ENCODE measurements around the gene DCAF17. TPM values are rescaled to one million over a fixed set of nuclear protein-coding genes. Genes with fewer than 3 reads are reported as not detected.

DCAF17 gene, protein sequence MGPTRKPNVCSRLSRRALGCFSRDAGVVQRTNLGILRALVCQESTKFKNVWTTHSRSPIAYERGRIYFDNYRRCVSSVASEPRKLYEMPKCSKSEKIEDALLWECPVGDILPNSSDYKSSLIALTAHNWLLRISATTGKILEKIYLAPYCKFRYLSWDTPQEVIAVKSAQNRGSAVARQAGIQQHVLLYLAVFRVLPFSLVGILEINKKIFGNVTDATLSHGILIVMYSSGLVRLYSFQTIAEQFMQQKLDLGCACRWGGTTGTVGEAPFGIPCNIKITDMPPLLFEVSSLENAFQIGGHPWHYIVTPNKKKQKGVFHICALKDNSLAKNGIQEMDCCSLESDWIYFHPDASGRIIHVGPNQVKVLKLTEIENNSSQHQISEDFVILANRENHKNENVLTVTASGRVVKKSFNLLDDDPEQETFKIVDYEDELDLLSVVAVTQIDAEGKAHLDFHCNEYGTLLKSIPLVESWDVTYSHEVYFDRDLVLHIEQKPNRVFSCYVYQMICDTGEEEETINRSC
- 13.3 TPM for polyA plus RNA-seq (2013, experiment 1 of 2)
- polyA plus RNA-seq (2013, experiment 2 of 2), result 13.8 TPM

DNA sequence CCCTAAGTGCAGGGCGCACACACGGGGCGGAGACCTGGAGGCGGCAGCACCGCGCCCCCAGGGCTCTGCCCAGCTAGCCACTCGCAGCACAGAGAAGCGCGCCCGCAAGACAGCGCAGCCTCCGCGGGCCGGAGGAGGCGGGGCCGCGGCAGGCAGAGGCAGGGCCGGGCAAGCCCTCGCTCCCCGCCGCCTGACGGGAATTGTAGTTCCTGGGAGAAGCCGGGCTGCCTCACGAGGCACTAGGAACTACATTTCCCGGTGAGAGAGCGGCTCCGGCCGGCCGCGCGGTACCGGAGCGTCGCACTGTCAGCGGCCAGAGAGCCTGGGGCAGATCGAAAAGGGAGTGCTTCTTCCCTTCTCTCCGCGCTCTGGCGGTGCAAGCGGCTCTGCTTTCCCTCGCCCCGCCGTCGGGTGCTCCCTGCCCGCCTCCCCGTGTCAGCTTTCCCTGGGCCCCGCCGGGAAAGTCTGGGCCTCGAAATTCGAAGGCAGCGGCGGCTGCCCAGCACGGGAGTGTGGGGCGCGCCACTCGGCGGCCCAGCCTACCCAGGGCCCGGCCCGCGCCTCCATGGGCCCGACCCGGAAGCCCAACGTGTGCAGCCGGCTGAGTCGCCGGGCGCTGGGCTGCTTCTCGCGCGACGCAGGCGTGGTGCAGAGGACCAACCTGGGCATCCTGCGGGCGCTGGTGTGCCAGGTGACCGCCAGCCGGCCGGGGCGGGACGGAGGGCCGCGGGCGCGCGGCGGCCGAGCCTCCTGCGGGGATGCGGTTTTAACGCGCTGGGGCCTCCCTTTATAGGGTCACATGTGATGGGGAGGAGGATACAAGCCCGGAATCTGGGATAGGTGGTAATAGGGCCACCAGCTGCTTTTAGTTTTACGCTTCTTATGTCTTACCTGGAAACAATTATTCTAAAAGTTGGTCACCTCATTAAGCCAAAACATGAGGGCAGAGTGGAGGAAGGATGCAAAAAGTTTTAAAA, at the start of gene DCAF17:
Gene DCAF17 (plus strand): TSS at position 214 of the 977 bp plus-strand sequence. CDS start 352 bp downstream, at position 566.
- Histone ChIP-seq H3K27ac (ENCODE audit: low read depth, low read length, severe bottlenecking) (peak within 1 kb of the TSS; percentile 92), H3K4me1 (ENCODE audit: control insufficient read depth, insufficient read depth, low read length, poor library complexity, severe bottlenecking) (peaks cover 23% of the 10 kb centered on the region), H3K4me3 (ENCODE audit: extremely low read depth, insufficient read depth, low read length, poor library complexity, severe bottlenecking) (peak within 1 kb of the TSS; percentile 79), H3K36me3 (ENCODE audit: control insufficient read depth, insufficient read depth, low read length) (peaks cover 38% of the 10 kb centered on the region), H3K9me3 (ENCODE audit: control insufficient read depth, low read length) (peaks cover 15% of the 10 kb centered on the region)
- WGBS, 2 experiments (ENCODE audit: insufficient coverage in 2 of 2), result 1% methylated on average over 59 to 79 of the region's 92 CpGs

DNA sequence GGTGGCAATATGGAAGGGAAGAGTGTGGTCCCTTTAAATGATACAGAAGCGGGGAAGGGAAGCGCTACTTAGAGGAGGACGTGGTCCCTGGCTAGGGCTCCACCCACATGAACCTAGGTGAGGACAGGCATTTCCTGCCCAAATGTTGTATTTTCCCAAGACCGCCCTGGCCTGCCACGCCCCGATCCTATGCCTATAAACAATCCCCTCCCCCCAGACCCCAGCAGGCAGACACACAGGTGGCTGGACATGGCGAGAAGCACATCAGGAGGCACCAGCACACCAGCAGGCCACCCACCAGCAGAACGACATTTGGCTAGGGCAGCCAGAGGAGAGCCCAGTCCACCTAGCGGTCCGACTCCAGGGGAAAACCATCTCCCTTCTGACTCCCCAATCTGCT, 47.4 kb upstream of the DCAF17 start:
- Histone ChIP-seq H3K4me1 (ENCODE audit: control insufficient read depth, insufficient read depth, low read length, poor library complexity, severe bottlenecking) (no peaks in the 10 kb centered on the region), H3K9me3 (ENCODE audit: control insufficient read depth, low read length) (no peaks in the 10 kb centered on the region), H3K36me3 (ENCODE audit: control insufficient read depth, insufficient read depth, low read length) (no peaks in the 10 kb centered on the region), H3K4me3 (ENCODE audit: extremely low read depth, insufficient read depth, low read length, poor library complexity, severe bottlenecking) (no peak overlapping the region), H3K27ac (ENCODE audit: low read depth, low read length, severe bottlenecking) (no peak overlapping the region)
- 81 to 89% methylated on average over 3 to 7 of the region's 10 CpGs for WGBS, 2 experiments (ENCODE audit: insufficient coverage in 2 of 2)

DNA sequence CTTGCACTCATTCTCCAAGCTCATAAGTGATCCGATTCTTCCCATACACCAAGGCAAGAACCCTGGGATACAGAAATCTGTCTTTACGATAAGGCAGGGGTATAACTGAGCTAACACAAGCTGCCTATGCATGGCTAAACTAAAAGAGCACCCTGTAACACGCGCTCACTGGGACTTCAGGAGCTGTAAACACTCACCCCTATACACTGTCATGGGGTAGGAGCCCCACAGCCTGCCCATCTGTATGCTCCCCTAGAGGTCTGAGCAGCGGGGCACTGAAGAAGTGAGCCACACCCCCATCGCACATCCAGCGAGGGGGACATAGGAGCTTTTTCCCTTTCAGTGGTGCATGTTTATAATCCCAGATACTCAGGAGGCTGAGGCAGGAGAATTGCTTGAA, 47.0 kb upstream of the DCAF17 start:
- Histone ChIP-seq H3K4me1 (ENCODE audit: control insufficient read depth, insufficient read depth, low read length, poor library complexity, severe bottlenecking) (no peaks in the 10 kb centered on the region), H3K9me3 (ENCODE audit: control insufficient read depth, low read length) (no peaks in the 10 kb centered on the region), H3K4me3 (ENCODE audit: extremely low read depth, insufficient read depth, low read length, poor library complexity, severe bottlenecking) (no peak overlapping the region), H3K27ac (ENCODE audit: low read depth, low read length, severe bottlenecking) (no peak overlapping the region), H3K36me3 (ENCODE audit: control insufficient read depth, insufficient read depth, low read length) (no peaks in the 10 kb centered on the region)
- 82 to 87% methylated on average over 5 of the region's 7 CpGs for WGBS, 2 experiments (ENCODE audit: insufficient coverage in 2 of 2)

DNA sequence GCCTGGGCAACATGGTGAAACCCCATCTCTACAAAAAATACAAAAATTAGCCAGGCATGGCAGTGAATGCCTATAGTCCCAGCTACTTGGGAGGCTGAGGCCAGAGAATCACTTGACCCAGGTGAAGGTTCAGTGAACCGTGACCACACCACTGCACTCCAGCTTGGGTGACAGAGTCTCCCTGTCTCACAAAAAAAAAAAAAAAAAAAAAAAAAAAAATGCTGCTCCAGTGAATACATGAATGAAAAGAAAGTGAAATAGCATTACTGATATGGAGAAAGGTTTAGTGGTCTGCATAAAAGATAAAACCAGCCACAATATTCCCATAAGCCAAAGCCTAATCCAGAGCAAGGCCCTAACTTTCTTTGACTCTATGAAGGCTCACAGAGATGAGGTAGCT, 44.7 kb upstream of the DCAF17 start:
- H3K36me3 ChIP-seq (ENCODE audit: control insufficient read depth, insufficient read depth, low read length), result no peaks in the 10 kb centered on the region
- no peak overlapping the region for H3K4me3 ChIP-seq (ENCODE audit: extremely low read depth, insufficient read depth, low read length, poor library complexity, severe bottlenecking)
- no peaks in the 10 kb centered on the region for H3K9me3 ChIP-seq (ENCODE audit: control insufficient read depth, low read length)
- no peak overlapping the region for H3K27ac ChIP-seq (ENCODE audit: low read depth, low read length, severe bottlenecking)
- no peaks in the 10 kb centered on the region for H3K4me1 ChIP-seq (ENCODE audit: control insufficient read depth, insufficient read depth, low read length, poor library complexity, severe bottlenecking)
- 80% methylated on average over 1 of the region's 1 CpG; no CpG with 5 or more reads in 1 of the 2 experiments for WGBS, 2 experiments (ENCODE audit: insufficient coverage in 2 of 2)

DNA sequence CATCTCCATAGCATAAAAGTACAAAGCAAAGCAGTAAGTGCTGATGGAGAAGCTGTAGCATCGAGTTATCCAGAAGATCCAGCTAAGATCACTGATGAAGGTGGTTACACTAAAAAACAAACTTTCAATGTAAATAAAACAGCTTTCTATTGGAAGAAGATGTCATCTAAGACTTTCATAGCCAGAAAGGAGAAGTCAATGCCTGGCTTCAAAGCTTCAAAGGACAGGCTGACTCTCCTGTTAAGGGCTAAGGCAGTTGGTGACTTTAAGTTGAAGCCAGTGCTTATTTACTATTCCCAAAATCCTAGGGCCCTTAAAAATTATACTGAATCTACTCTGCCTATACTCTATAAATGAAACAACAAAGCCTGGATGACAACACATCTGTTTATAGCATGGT, 44.2 kb upstream of the DCAF17 start:
- Histone ChIP-seq H3K36me3 (ENCODE audit: control insufficient read depth, insufficient read depth, low read length) (no peaks in the 10 kb centered on the region), H3K27ac (ENCODE audit: low read depth, low read length, severe bottlenecking) (no peak overlapping the region), H3K9me3 (ENCODE audit: control insufficient read depth, low read length) (no peaks in the 10 kb centered on the region), H3K4me1 (ENCODE audit: control insufficient read depth, insufficient read depth, low read length, poor library complexity, severe bottlenecking) (no peaks in the 10 kb centered on the region), H3K4me3 (ENCODE audit: extremely low read depth, insufficient read depth, low read length, poor library complexity, severe bottlenecking) (no peak overlapping the region)
- WGBS, 2 experiments (ENCODE audit: insufficient coverage in 2 of 2), result no CpG with 5 or more reads among the region's 1 CpG

DNA sequence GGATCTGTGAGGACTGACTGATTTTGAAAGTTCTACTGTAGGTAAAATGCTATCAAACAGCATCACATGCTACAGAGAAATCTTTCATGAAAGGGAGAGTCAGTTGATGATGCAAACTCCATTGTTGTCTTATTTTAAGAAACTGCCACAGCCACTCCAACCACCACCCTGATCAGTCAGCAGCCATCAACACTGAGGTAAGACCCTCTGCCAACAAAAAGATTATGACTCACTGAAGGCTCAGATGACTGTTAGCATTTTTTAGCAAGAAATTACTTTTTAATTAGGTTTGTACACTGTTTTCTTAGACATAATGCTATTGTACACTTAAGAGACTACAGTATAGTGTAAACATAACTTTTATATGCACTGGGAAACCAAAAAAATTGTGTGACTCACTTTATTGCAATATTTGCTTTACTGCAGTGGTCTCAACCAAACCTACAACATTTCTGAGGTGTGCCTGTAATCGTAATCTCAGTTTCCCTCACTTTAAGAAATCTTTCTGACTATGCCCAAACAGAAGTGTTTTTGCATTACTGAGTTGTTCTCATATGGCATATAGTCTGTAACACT, 43.0 kb upstream of the DCAF17 start:
- Histone ChIP-seq H3K4me1 (ENCODE audit: control insufficient read depth, insufficient read depth, low read length, poor library complexity, severe bottlenecking) (no peaks in the 10 kb centered on the region), H3K4me3 (ENCODE audit: extremely low read depth, insufficient read depth, low read length, poor library complexity, severe bottlenecking) (no peak overlapping the region), H3K36me3 (ENCODE audit: control insufficient read depth, insufficient read depth, low read length) (no peaks in the 10 kb centered on the region), H3K9me3 (ENCODE audit: control insufficient read depth, low read length) (no peaks in the 10 kb centered on the region), H3K27ac (ENCODE audit: low read depth, low read length, severe bottlenecking) (no peak overlapping the region)
- WGBS, 2 experiments (ENCODE audit: insufficient coverage in 2 of 2), result 83% methylated on average over 1 of the region's 1 CpG; no CpG with 5 or more reads in 1 of the 2 experiments

DNA sequence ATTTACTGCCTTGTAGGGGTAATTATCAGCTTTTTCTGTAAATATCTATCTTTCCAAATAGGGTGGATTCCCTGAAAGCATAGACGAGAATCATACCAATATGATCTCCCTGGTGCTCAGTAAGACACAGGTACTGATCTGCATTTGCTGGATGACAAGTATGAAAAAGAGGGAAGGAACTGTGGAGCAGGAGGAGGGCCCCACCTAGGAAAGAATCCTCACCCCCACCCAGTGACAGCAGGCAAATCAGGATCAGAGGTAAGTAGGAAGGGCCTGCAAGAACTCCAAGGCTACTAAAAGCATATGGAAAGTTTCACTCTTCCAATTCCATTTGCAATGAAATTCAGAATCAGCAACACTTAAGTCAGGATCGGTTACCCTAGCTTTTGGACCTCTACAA, 42.5 kb upstream of the DCAF17 start:
- Histone ChIP-seq H3K4me3 (ENCODE audit: extremely low read depth, insufficient read depth, low read length, poor library complexity, severe bottlenecking) (no peak overlapping the region), H3K36me3 (ENCODE audit: control insufficient read depth, insufficient read depth, low read length) (no peaks in the 10 kb centered on the region), H3K9me3 (ENCODE audit: control insufficient read depth, low read length) (no peaks in the 10 kb centered on the region), H3K27ac (ENCODE audit: low read depth, low read length, severe bottlenecking) (no peak overlapping the region), H3K4me1 (ENCODE audit: control insufficient read depth, insufficient read depth, low read length, poor library complexity, severe bottlenecking) (no peaks in the 10 kb centered on the region)
- WGBS, 2 experiments (ENCODE audit: insufficient coverage in 2 of 2), result 88% methylated on average over 1 of the region's 2 CpGs; no CpG with 5 or more reads in 1 of the 2 experiments

DNA sequence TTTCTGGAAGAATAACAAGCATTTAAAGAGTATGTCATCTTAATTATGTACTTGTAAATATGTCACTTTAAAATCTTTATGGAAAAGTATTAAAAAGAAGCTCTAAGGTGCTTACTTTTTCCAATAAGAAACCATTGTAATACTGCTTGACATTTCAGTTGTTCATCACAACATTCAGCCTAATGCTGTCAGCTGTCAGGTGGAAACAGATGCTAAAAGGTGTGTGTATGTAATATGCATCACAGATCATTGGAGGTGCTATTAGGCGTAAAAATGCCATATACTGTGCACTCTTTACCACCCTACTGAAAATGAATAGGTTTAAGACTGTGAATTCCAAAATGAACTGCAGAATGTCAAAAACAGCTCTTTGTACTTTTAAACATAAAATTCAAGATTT, 40.5 kb upstream of the DCAF17 start:
- H3K36me3 ChIP-seq (ENCODE audit: control insufficient read depth, insufficient read depth, low read length), result no peaks in the 10 kb centered on the region
- H3K4me1 ChIP-seq (ENCODE audit: control insufficient read depth, insufficient read depth, low read length, poor library complexity, severe bottlenecking), result no peaks in the 10 kb centered on the region
- H3K4me3 ChIP-seq (ENCODE audit: extremely low read depth, insufficient read depth, low read length, poor library complexity, severe bottlenecking), result no peak overlapping the region
- no peak overlapping the region for H3K27ac ChIP-seq (ENCODE audit: low read depth, low read length, severe bottlenecking)
- no CpG with 5 or more reads among the region's 1 CpG for WGBS, 2 experiments (ENCODE audit: insufficient coverage in 2 of 2)
- no peaks in the 10 kb centered on the region for H3K9me3 ChIP-seq (ENCODE audit: control insufficient read depth, low read length)

DNA sequence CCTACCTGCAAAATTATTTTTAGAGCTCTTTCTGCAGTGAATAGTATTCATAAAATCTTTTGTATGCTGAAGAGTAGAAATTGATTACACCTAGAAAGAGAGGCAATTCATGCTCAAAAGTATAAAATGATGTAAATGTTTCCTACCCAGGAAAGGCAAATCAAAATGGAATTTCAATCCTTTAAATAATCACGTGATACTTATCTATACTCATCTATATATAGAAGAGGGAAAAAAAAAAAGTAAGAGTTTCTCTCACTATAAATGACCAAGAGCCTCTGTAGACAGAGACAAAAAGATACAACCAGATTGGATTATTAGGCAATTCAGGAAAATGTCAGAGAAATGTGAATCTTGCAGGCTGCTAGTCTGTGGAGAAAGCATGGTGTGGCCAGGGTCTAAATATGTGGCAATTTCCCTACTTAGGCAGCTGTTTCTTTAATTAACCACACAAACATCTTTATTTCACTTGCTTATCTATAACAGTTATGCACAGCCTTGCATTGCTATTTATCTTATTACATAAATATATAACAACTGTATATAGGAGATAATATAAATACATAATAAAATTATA, 39.8 kb upstream of the DCAF17 start:
- H3K4me3 ChIP-seq (ENCODE audit: extremely low read depth, insufficient read depth, low read length, poor library complexity, severe bottlenecking), result no peak overlapping the region
- H3K9me3 ChIP-seq (ENCODE audit: control insufficient read depth, low read length), result no peaks in the 10 kb centered on the region
- no peak overlapping the region for H3K27ac ChIP-seq (ENCODE audit: low read depth, low read length, severe bottlenecking)
- no CpG with 5 or more reads among the region's 1 CpG for WGBS, 2 experiments (ENCODE audit: insufficient coverage in 2 of 2)
- no peaks in the 10 kb centered on the region for H3K4me1 ChIP-seq (ENCODE audit: control insufficient read depth, insufficient read depth, low read length, poor library complexity, severe bottlenecking)
- H3K36me3 ChIP-seq (ENCODE audit: control insufficient read depth, insufficient read depth, low read length), result no peaks in the 10 kb centered on the region

DNA sequence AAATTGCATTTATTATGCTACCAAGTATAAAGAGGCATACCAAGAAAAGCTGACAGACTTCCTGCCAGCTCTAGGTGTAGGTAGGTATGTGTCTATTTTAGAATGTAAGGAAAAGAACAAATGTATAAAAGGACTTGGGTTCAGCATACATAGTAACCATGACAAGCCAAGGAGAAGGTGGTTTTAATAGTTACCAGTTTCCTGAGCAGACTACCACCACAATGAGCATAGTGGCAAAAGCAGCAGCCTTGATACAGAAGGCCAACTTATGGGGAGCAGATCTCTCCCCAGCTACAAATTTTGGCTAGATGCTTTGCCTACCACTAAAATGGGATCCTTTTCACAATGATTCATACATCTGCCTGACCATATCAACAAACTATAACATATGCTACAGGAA, 34.7 kb upstream of the DCAF17 start:
- no peaks in the 10 kb centered on the region for H3K36me3 ChIP-seq (ENCODE audit: control insufficient read depth, insufficient read depth, low read length)
- peaks cover 10% of the 10 kb centered on the region for H3K9me3 ChIP-seq (ENCODE audit: control insufficient read depth, low read length)
- no peak overlapping the region for H3K4me3 ChIP-seq (ENCODE audit: extremely low read depth, insufficient read depth, low read length, poor library complexity, severe bottlenecking)
- peaks cover 3% of the 10 kb centered on the region for H3K4me1 ChIP-seq (ENCODE audit: control insufficient read depth, insufficient read depth, low read length, poor library complexity, severe bottlenecking)
- H3K27ac ChIP-seq (ENCODE audit: low read depth, low read length, severe bottlenecking), result no peak overlapping the region
